Stimulated activated CD4-positive, alpha-beta T cell treated with anti-CD3 and anti-CD28 coated beads, Interleukin-1b, Interleukin-23, amount 100 ng/mL, for 24 hours (primary cell): ENCODE results near the gene ZNF419.
"Not testable (repeated sequence)": the region's sequence is repeated elsewhere in the genome, so short reads cannot be mapped to it uniquely, and the experiment has no call there.

ENCODE experiments used
- DNase-seq, 4 experiments: peaks; one replicate each; pipeline ENCODE4 v3.0.0-alpha.2; 2020; ENCODE audit warnings: low read depth in 4 of 4, low spot score in 1 of 4

Gene ZNF419

GRCh38 chr19:57487477-57488298 is at the start of gene ZNF419:
ZNF419 (plus strand) TSS chr19:57487750; CDS start chr19:57487951, 201 bp downstream.
- peak; percentile 86 to 96 (median 90) for DNase-seq

DNA sequence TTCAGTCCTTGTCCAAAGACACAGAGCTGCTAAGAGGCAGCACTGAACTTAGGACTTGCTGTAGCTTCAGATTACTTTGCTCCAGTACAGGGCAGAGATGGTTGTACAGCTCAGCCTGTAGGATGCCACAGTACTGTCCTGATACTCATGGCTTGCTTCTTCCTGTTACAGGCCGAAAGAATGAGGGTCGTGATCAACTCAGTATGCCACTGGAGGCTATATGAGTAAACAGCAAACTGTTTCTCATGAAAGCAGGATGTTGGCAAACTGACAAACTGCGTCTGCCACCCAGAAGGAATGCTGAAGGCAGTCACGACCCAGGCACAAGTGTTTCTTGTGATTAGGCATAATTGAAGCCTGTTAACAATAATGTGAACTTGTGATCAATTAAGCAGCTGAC is 49.6 kb upstream of the ZNF419 start:
- DNase-seq, result no peak

- no peak for DNase-seq
These were observed 48.6 kb upstream of the ZNF419 start for GRCh38 chr19:57438925-57439324.

DNA sequence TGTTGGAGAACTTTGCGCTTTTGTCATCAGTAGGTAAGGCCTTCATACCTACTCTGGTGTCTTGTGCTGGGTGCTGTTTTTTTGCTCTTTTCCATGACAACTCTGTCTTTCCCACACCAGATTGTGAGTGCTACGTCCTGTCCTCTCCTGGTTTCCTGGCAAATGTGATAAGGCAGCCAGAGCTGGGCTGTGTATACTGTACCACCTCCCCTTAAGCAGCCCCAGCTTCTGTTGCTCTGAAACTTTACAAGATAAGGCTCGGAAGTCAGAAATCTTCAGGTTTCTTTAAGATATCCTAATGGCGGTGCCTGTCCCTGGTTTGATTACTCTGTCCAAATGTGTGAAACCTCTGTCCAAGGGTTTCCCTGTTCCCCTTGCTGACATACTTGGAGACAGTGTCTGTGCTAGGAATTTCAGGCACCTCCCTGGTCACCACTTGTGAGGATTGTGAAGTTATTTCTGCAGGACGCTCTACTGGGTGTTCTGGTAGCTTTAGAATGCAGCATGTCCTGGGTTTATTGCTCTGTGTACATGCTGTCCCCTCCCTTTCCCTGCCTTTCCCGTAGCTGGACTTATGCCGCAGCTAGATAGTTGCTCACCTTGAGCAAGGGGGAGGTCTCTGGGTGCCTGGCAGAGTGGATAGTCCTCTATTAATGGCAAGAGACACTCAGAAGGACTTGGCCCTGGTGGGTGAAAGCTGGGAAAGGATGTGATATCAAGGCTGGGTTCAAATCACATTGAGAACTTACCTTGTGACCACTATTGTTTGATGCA is 45.4 kb upstream of the ZNF419 start:
- DNase-seq, result no peak

- no peak for DNase-seq
These were observed 44.3 kb upstream of the ZNF419 start for GRCh38 chr19:57443121-57443696.

DNA sequence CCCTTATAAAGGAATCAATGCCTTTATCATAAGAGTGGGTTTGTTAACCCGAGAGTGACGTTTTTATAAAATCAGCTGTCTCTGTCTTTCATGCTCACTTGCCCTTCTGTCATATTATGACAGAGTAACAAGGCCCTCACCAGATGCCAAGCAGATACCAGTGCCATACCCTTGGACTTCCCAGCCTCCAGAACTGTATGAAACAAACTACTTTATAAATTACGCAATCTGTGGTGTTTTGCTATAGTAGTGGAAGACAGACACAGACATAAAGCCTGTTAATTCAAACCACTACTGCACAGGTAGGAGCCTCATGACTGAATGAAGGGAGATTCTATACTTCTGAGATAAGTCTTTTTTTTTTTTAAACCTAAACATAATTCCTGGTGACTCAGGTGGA is 35.2 kb upstream of the ZNF419 start:
- no peak for DNase-seq

DNA sequence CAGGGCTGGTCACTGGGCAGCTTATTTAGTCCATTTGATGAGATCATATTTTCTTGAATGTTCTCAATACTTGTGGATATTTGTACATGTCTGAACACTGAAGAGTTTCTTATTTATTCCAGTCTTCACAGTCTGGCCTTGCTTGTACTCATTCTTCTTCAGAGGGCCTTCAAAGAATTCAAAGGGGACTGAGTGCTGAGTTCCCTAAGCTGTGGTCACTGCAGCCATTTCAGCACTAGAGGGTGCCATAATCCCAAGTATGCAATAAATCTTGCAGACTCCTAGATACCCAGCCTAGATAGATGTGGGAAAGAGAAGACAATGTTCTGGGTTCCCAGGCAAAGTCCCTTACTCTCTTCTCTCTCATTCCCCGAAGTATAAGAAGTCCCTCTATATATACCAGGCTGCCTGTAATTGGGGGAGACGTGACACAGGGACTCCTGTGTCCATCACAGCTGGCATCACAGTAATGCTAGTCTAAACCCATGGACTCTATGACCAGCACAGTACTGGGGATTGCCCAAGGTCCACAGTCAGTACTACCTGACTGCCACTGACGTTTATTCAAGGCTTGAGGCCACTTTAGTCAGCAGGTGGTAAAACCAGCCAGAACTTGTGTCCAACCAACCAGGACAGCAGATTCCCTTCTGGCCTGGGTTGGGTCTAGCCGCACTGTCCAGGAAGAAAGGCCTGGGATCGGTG is 21.7 kb upstream of the ZNF419 start:
- DNase-seq, result no peak

DNA sequence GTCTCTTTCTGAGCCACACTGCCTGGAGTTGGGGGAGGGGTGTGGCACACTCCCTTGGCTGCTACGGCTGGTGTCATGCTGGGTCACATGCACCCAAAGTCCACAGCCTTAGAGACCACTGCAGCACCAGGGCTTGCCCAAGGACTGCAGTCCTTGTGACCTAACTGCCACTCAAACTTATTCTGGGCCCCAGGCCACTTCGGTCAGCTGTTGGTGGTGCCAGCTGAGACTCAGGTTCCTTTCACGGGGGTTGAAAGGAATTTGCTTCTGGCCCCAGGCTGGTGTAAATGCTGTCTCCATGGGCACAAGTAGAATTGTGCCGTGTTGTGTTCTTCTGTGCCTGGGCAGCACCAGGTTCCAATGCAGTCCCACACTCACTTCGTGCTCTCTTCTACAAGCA is 21.1 kb upstream of the ZNF419 start:
- DNase-seq, result no peak

DNA sequence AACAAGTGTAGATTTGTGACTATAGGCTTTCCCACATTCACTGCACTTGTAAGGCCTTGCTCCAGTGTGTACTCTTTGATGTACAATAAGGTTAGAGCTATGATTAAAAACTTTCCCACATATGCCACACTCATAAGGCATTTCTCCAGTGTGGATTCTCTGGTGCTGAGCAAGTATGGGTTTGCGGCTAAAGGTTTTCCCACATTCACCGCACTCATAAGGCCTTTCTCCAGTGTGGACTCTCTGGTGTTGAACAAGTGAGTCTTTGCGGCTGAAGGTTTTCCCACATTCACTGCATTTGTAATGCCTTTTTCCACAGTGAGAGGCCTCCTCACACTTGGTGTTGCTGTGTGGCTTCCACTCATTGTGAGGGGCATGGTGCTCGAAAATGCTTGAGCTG is 13.9 kb upstream of the ZNF419 start:
- no peak for DNase-seq

GRCh38 chr19:57477191-57478008 is 10.2 kb upstream of the ZNF419 start, which contains the start of gene ZNF772:
ZNF772 (minus strand) TSS chr19:57477566; CDS start chr19:57477309, 257 bp downstream.
- DNase-seq, result peak; percentile 64 to 76 (median 74)

DNA sequence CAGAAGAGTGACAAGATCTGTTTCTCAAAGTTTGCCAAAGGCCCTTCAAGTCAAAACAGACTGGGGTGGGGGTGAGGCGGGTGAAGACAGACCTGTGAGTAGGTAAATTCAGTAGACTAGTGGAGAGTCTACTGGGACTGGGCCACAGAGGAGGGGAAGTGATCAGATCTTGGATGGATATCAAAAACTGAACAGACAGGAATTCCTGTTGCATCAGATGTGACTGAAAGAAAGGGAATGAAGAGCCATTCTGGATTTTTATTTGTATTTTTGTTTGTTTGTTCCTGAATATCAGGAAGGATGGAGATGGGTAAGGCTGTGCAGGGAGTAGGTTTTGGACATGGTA is 722 bp downstream of the ZNF419 start:
- not testable (repeated sequence) for DNase-seq

DNA sequence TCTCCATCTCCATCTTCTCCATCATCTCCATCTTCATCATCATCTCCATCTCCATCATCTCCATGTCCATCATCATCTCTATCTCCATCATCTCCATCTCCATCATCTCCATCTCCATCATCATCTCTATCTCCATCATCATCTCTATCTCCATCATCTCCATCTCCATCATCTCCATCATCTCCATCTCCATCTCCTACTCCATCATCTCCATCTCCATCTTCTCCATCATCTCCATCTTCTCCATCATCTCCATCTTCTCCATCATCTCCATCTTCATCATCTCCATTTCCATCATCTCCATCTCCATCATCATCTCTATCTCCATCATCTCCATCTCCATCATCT is 11.8 kb downstream of the ZNF419 start:
- DNase-seq, result not testable (repeated sequence)

DNA sequence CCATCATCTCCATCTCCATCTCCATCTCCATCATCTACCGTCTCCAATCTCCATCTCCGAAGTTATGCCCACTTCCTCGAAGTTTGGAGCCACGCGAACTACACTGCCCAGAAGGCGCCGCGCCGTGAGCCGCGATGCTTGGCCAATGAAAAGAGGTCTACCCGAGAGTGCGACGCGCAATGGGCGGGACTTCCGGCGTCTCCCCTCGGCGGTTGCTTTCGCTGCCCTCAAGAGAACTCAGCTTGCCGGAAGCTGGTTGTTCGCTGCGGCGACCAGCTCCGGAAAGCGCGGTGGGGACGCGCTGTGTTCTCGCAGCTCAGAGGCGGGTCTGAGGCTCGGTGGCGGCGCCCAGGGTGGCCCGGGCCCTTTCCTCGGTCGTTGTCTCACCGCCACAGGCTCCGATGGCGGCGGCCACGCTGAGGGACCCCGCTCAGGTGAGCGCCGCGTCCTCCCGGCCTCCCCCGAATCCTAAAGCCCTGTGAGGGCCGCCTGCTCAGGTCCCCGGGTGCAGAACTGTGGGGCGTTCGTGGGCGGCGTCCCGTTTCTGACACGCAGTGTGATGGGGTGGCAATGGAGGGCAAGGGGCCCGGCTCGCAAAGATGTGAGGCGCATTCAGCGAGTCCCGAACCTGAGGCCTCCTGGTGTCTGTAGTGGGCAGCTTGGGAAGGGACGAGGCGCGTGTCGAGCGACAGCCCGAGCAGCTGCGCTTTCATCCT is 12.3 kb downstream of the ZNF419 start, which contains the start of gene ZNF773:
Gene ZNF773, plus strand, starts transcription at position 259 of the 716 bp plus-strand sequence. Its CDS starts 143 bp downstream, at position 402.
- DNase-seq, result peak; percentile 89 to 95 (median 93)

DNA sequence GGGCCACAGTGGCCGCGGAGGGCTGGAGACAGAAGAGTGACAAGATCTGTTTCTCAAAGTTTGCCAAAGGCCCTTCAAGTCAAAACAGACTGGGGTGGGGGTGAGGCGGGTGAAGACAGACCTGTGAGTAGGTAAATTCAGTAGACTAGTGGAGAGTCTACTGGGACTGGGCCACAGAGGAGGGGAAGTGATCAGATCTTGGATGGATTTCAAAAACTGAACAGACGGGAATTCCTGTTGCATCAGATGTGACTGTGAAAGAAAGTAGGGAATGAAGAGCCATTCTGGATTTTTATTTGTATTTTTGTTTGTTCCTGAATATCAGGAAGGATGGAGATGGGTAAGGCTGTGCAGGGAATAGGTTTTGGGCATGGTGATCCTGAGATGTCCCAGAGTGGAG is 12.8 kb downstream of the ZNF419 start:
- DNase-seq, result not testable (repeated sequence)

GRCh38 chr19:57506163-57506562 is 18.6 kb downstream of the ZNF419 start:
- no peak for DNase-seq

- no peak for DNase-seq
These were observed 23.9 kb downstream of the ZNF419 start for GRCh38 chr19:57511484-57511883.

- DNase-seq, result no peak
These were observed 25.3 kb downstream of the ZNF419 start for GRCh38 chr19:57512845-57513244.

DNA sequence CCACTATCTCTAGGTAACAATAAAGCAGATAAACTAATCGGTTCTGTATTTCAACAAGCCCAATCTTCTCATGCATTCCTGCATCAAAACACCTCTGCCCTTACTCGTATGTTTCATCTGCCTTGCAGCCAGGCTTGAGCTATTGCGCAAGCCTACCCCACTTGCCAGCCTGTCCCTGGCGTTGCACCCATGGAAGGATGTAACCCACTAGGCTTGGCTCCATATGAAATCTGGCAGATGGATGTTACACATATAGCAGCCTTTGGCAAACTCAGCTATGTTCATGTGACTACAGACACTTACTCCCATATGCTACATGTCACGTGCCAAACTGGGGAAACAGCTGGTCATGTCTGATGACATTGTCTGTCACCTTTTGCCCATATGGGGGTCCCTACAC is 27.7 kb downstream of the ZNF419 start:
- DNase-seq, result no peak

DNA sequence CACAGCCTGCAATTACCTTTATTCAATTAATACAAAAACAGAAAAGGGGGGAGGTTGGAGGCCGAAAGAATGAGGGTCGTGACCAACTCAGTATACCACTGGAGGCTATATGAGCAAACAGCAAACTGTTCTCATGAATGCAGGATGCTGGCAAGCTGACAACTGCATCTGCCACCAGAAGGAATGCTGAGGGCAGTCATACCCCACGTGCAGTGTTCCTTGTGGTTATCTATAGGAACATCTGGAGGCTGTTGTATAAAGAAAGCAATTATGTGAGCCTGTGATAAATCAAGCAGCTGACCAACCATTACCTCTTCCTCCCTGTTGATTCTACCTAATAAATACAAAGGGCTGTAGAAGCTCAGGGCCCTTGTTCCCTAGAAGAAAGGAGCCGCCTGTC is 30.5 kb downstream of the ZNF419 start:
- DNase-seq, result not testable (repeated sequence)
